HFF-Myc (cell line): Measurements from ENCODE around the gene TAPBP.

Source experiments
- DNase-seq: peaks from one replicate; pipeline ENCODE4 v3.0.0-alpha.2; 2011; ENCODE audit warnings: low read depth; ENCODE audit errors: extremely low read depth
- H3K4me3 ChIP-seq: replicated peaks from 2 replicates; pipeline ENCODE4 v1.5.1; 2011; ENCODE audit warnings: low read depth, mild to moderate bottlenecking, control low read depth, low read length
- CTCF ChIP-seq: IDR thresholded peaks from 2 replicates; pipeline ENCODE4 v1.5.1; 2012; ENCODE audit warnings: mild to moderate bottlenecking, low read depth, low read length, control low read depth; ENCODE audit errors: missing control alignments

Gene TAPBP

GRCh38 chr6:33259032-33259431 lies 54.8 kb downstream of the TAPBP start:
- DNase-seq, result no peak
- TF ChIP-seq CTCF, result no peak
- no peak overlapping the region for H3K4me3 ChIP-seq

GRCh38 chr6:33254591-33254990 lies 59.3 kb downstream of the TAPBP start:
- TF ChIP-seq CTCF, result no peak
- no peak for DNase-seq
- no peak overlapping the region for H3K4me3 ChIP-seq

GRCh38 chr6:33252759-33253158 lies 61.1 kb downstream of the TAPBP start:
- DNase-seq, result no peak
- no peak overlapping the region for H3K4me3 ChIP-seq
- no peak for TF ChIP-seq CTCF

- no peak overlapping the region for H3K4me3 ChIP-seq
- TF ChIP-seq CTCF, result no peak
- DNase-seq, result no peak
Measured at GRCh38 chr6:33251395-33252012, 62.4 kb downstream of the TAPBP start.

GRCh38 chr6:33250731-33251130 lies 63.1 kb downstream of the TAPBP start:
- no peak for DNase-seq
- H3K4me3 ChIP-seq, result peak overlapping the region; percentile 59; the same call in 1 of the 2 replicates

GRCh38 chr6:33249732-33250630 lies 63.9 kb downstream of the TAPBP start:
- no peak for DNase-seq
- TF ChIP-seq CTCF, result no peak
- H3K4me3 ChIP-seq, result peak overlapping the region; percentile 59

More at GRCh38 chr6:33250731-33251130, 63.1 kb downstream of the TAPBP start:
- TF ChIP-seq CTCF, result no peak
